ENCODE data around the gene PEX14.
A peak's percentile ranks its signal among the peaks of the same experiment; 100 is the strongest.

The PEX14 gene

DNA sequence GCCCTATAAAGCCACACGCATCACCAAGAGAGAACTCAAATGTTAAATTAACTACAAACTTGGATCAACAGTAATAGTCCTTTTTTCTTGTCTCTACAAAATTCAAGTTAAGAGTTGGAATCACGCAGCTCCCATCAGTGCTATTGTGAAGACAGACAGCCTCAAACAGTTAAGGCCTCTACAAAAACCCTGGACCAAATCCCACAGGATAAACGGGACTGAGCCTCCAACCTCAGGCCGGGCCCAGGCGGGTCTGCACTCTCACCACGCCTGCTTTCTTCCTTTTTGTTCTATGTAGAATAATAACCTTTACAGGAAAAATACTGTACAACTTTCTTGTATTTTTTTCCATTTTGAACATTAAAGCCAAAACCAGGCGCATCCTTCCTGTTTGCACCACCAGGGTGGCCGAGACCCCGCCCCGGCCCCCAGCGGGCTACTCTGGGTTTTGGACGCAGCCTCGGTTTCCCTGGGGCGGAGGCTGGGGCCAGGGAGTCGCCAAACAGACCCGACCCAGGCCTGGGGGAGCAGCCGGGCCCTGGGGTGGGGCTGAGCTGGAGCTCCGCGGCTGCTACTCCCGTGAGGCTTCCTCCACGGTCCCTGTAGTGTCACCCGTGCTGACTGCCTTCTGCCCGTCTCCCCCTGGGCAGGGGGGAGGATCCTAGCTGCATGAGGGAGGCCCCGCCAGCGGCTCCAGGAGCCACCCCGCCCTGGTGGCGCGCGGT is 163.2 kb downstream of the PEX14 start:
- DNase-seq, result no peak

DNA sequence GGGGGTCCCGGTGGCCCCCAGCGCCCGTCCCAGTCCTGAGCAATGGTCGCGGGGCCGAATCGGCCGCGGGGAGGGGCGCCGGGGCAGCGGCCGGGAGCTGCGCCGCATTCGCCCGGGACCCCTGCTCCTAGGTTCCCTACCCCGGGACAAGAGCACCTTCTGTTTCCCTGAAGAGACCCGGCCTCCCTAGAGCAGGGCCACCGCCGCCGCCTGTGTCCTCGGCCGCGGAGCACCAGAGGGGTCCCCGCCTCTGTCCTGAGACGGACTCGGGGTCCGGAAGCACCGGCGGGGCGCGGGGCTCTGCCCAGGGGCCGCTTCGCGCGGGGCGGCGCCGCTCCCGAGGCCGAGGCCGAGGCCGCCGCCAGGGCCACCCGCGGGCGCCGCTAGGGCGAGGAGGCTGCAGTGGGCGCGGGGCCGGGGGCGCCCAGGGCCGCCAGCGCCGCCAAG is 163.8 kb downstream of the PEX14 start:
- DNase-seq, result no peak

- DNase-seq, result no peak
Observed at GRCh38 chr1:10639011-10639774, 164.4 kb downstream of the PEX14 start.

GRCh38 chr1:10639775-10640578 is 165.2 kb downstream of the PEX14 start:
- no peak for DNase-seq

GRCh38 chr1:10640843-10641553 is 166.2 kb downstream of the PEX14 start:
- no peak for DNase-seq

DNA sequence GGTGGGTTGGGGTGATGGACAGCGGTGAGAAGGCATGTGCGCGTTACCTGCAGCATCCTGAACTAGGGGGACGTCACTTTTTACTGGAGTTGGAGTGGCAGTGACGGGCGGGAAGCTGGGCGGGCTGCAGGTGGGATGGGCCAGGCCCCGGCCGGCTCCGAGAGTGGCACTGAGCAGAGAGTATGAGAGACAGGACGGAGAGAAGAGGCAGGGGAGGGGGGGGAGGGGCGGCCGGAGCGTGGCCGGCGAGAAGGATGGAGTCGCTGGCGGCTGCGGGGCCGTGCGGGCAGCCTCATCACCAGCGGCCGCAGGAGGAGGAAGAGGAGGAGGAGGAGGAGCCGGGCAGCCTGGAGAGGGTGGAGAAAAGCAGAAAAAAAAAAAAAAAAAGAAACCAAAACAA is 167.2 kb downstream of the PEX14 start:
- DNase-seq, result no peak

- no peak for DNase-seq
Observed at GRCh38 chr1:10642403-10643080, 167.8 kb downstream of the PEX14 start.

DNA sequence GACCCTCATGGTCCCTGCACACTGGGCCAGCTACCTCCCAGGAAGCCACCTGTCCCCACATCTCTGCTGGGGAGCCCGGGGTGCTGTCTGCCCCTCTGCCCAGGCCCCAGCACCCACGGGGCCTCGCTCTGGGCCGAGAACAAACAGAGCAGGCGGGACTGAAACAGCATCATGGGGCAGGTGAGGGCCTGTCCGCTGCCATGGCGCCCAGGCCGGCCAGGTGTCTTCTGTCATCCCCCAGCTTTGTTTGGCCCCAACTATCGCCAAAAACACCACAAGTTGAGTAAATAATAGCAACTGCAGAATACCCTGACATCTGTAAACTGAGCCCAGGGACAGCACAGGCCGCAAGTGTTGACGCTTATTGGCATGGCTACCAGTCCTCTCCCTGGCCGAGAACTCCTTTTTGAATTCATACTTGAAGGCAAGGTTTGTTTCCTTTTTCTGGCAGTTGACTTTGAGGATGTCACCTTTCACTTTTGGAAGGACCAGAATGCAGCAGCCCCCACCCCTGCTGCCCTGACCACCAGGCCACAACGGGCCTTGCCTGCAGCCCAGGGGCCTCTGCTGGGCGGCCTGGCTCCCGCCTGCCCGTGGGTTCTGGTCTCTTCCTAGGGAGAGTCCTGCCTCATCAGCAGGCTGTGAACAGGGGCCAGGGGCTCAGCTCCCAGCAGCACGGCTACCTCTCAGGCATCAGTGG is 169.0 kb downstream of the PEX14 start:
- no peak for DNase-seq

GRCh38 chr1:10644307-10645128 is 169.8 kb downstream of the PEX14 start:
- no peak for DNase-seq

DNA sequence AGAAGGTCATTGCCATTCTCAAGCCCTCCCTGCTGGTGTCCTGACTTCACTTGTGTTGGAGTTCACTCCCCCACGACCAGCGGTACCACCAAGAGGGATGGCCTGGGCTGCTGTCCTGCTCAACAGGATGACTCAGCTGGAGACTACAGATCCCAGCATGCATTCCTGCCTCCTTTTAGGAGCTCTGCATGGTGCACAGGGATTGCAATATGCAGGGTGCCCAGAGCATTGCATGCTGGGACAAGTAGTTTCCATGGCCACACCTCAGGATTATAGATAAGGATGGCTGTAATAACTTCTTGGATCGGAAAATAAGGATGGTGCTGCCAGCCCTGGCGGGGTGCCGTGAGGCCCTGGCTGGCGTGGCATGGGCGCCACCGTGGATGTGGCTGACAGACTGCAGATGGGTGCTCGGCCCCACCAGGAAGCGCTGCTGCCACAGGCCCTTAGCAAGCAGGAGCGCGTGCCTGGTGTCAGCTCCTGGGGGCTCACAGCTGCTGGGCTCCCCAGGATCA is 171.7 kb downstream of the PEX14 start:
- DNase-seq, result peak; percentile 73

DNA sequence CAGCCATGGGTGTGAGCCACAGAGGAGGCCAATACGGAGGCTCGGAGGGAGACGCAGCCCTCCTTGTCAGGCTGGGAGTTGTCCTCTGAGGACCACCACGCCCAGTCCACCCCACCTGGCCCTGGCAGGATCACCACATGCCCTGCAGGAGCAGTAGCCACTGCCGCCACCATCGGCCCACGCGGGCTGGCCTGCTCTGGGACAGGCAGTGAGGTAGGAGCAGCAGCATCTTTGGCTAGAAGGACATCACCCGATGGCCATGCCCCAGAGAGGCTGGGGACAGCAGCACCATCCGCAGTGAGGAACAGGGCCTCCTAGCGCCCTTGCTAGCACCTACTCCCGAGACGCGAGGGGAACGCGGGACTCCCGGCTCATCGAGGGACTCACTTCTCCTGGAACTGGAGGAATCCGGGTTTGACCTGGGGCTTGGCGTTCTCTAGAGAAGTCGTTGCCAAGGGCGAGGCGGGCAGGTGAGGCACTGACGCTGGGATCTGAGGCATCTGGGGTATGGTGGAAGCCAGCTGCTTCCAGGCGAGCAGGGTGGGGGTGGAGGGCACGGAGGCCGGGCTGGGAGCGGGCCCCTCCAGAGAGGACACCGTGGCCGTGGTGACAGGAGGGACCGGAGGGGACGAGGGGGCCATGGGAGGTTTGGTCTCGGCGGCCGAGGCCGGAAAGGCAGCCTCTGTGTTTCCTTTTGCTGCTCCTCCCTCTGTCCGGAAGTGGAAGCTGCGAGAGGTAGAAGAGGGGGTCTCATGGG is 172.8 kb downstream of the PEX14 start:
- no peak for DNase-seq

GRCh38 chr1:10648689-10649516 is 174.2 kb downstream of the PEX14 start:
- DNase-seq, result no peak

DNA sequence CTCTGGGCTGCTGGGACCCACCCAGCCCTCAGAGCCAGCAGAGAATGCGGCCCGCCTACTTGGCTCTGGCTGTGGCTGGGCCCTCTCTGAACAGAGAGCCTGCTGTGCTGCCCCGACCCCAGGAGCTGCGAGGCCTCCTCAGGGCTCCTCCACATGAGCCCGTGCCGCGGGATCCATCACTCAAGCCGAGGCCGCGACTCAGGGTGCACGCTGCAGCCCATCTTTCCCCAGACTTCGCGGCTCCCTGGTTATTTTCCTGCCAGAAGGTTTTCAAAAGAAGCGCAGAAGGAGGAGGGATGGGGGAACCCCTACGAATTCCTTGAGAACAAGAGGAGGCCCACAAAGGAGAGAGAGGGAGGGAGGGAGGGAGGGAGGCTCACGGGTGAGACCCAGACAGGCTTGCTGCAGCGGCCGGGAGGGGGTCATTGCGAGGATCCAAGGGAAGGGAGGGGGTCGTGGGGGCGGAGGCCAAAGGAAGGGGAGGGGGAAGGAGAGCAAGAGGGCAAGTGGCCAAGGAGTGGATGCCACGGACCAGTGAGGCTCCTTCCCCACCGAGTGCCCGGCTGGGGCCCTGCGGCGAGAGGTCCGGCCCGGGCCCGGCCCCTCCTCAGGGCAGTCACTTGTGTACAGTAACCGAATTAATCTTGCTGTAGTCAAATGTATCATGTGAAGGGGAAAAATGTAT is 174.9 kb downstream of the PEX14 start:
- DNase-seq, result no peak

- DNase-seq, result no peak
Observed at GRCh38 chr1:10650556-10651388, 176.0 kb downstream of the PEX14 start.

DNA sequence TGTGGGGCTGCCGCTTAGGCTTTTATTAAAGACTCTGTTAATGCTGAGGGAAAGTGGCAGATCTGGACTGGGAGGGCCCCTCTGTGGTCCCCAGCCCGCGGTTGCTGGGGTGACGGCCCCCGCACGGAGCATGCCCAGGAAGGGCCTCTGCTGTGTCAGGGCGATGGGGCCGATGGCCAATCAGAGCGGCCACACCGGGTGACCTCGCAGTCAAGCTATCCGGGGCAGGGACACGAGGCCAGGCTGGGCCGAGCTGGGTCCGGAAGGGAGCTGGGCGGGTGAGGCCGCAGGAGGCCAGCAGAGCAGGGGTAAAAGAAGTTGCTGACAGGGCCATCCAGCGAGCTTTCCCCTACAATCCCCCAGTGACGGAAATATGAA is 176.6 kb downstream of the PEX14 start:
- peak; percentile 86 for DNase-seq

- no peak for DNase-seq
Observed at GRCh38 chr1:10651793-10652192, 177.0 kb downstream of the PEX14 start.

DNA sequence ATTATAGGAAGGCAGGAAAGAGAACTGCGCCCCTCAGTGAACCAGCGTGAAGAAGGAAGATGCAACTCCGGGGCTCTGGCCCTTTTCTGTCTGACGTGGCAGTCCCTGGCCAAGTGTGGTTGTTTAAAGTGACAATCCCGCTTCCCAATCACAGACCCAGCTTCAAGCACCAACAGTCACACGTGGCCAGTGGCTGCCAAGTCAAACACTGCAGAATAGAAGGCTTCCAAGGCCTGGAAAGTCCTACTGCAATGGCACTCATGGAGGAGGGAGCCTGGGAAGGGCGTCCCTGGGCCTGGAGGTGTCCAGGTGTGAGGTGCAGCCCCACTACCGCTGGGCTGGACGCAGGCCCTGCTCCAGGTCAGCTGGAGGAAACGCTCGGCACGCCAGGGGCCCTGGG is 177.9 kb downstream of the PEX14 start:
- no peak for DNase-seq
